ENCODE data around the gene H6PD.

DNA sequence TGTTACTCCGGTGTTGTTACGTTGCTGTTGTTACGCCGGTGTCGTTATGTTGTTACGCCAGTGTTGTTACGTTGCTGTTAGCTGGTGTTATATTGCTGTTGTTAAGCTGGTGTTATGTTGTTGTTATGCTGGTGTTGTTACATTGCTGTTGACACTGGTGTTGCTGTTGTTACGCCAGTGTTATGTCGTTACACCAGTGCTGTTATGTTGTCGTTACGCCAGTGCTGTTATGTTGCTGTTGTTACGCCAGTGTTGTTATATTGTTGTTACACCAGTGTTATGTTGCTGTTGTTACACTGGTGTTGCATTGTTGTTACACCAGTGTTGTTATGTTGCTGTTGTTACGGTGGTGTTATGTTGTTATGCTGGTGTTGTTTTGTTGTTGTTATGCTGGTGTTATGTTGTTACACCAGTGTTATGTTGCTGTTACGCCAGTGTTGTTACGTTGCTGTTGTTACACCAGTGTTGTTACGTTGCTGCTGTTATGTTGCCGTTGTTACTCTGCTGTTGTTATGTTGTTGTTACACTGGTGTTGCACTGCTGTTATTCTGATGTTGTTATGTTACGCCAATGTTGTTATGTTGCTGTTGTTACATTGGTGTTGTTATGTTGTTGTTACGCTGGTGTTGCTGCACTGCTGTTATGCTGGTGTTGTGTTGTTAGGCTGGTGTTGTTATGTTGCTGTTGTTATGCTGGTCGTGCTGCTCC lies 25.6 kb downstream of the H6PD start:
- TF ChIP-seq, protein P1, sequence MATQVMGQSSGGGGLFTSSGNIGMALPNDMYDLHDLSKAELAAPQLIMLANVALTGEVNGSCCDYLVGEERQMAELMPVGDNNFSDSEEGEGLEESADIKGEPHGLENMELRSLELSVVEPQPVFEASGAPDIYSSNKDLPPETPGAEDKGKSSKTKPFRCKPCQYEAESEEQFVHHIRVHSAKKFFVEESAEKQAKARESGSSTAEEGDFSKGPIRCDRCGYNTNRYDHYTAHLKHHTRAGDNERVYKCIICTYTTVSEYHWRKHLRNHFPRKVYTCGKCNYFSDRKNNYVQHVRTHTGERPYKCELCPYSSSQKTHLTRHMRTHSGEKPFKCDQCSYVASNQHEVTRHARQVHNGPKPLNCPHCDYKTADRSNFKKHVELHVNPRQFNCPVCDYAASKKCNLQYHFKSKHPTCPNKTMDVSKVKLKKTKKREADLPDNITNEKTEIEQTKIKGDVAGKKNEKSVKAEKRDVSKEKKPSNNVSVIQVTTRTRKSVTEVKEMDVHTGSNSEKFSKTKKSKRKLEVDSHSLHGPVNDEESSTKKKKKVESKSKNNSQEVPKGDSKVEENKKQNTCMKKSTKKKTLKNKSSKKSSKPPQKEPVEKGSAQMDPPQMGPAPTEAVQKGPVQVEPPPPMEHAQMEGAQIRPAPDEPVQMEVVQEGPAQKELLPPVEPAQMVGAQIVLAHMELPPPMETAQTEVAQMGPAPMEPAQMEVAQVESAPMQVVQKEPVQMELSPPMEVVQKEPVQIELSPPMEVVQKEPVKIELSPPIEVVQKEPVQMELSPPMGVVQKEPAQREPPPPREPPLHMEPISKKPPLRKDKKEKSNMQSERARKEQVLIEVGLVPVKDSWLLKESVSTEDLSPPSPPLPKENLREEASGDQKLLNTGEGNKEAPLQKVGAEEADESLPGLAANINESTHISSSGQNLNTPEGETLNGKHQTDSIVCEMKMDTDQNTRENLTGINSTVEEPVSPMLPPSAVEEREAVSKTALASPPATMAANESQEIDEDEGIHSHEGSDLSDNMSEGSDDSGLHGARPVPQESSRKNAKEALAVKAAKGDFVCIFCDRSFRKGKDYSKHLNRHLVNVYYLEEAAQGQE (IDR thresholded peaks at IDR 0.05; ENCODE audit: unreplicated experiment): no peak
- TF ChIP-seq, protein P2, sequence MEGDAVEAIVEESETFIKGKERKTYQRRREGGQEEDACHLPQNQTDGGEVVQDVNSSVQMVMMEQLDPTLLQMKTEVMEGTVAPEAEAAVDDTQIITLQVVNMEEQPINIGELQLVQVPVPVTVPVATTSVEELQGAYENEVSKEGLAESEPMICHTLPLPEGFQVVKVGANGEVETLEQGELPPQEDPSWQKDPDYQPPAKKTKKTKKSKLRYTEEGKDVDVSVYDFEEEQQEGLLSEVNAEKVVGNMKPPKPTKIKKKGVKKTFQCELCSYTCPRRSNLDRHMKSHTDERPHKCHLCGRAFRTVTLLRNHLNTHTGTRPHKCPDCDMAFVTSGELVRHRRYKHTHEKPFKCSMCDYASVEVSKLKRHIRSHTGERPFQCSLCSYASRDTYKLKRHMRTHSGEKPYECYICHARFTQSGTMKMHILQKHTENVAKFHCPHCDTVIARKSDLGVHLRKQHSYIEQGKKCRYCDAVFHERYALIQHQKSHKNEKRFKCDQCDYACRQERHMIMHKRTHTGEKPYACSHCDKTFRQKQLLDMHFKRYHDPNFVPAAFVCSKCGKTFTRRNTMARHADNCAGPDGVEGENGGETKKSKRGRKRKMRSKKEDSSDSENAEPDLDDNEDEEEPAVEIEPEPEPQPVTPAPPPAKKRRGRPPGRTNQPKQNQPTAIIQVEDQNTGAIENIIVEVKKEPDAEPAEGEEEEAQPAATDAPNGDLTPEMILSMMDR (conservative IDR thresholded peaks at IDR 0.05; ENCODE audit: low read depth in 2 of 2): no peak
